ENCODE results near the gene MTRF1L. TPM values are rescaled to one million over a fixed set of nuclear protein-coding genes. Genes with fewer than 3 reads are reported as not detected.

MTRF1L gene
- total RNA-seq, 1 donor from 2014 or later, result 33.8 TPM

DNA sequence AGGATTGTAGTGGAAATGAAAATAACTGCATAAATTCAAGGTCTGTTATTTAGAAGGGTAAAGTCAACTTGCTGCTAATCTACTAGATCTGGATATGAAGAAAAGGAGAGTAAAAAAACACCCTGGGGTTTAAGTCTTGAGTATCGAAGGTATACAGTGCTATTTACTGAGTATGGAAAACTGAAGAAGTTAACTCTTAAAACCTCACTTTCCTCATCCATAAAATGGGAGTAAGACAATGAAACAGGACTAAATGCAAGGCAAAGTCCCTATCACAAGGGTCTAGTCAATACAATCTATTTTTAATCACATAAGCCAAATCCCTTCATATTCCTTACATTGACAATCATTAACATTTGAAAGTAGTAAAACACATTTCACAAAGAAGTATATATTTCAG, 21.9 kb downstream of the MTRF1L start:
- Histone ChIP-seq H3K27me3 (ENCODE audit: control insufficient read depth, insufficient read depth, low read length) (no peaks in the 10 kb centered on the region), H3K4me3 (ENCODE audit: low read depth, low read length) (peak overlapping the region; percentile 90), H3K36me3 (ENCODE audit: control insufficient read depth, insufficient read depth, low read length) (no peaks in the 10 kb centered on the region)
- TF ChIP-seq, protein P1, sequence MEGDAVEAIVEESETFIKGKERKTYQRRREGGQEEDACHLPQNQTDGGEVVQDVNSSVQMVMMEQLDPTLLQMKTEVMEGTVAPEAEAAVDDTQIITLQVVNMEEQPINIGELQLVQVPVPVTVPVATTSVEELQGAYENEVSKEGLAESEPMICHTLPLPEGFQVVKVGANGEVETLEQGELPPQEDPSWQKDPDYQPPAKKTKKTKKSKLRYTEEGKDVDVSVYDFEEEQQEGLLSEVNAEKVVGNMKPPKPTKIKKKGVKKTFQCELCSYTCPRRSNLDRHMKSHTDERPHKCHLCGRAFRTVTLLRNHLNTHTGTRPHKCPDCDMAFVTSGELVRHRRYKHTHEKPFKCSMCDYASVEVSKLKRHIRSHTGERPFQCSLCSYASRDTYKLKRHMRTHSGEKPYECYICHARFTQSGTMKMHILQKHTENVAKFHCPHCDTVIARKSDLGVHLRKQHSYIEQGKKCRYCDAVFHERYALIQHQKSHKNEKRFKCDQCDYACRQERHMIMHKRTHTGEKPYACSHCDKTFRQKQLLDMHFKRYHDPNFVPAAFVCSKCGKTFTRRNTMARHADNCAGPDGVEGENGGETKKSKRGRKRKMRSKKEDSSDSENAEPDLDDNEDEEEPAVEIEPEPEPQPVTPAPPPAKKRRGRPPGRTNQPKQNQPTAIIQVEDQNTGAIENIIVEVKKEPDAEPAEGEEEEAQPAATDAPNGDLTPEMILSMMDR (IDR thresholded peaks at IDR 0.05; ENCODE audit: insufficient read depth, low read length, poor library complexity, severe bottlenecking), result no peak
- DNase-seq (ENCODE audit: low read depth), result no peak

DNA sequence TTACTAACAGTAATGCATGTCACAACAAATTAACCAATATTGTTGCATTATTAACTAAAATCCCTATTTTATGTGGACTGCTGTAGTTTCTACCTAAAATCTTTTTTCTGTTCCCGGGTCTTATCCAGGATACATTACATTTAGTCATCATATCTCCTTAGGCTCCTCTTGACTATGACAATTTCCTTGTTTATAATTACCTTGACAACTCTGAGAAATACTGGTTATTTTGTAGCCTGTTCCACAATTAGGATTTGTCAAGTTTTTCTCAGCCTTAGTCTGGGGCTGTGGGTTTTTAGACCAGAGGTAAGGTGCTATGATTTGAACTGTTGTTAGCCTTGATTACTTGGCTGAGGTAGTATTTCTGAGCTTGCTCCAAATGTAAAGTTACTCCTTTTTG, 23.4 kb downstream of the MTRF1L start:
- Histone ChIP-seq H3K4me3 (ENCODE audit: low read depth, low read length) (no peak overlapping the region), H3K36me3 (ENCODE audit: control insufficient read depth, insufficient read depth, low read length) (no peaks in the 10 kb centered on the region), H3K27me3 (ENCODE audit: control insufficient read depth, insufficient read depth, low read length) (no peaks in the 10 kb centered on the region)
- TF ChIP-seq, protein P1 (IDR thresholded peaks at IDR 0.05; ENCODE audit: insufficient read depth, low read length, poor library complexity, severe bottlenecking), result no peak
- no peak for DNase-seq (ENCODE audit: low read depth)

DNA sequence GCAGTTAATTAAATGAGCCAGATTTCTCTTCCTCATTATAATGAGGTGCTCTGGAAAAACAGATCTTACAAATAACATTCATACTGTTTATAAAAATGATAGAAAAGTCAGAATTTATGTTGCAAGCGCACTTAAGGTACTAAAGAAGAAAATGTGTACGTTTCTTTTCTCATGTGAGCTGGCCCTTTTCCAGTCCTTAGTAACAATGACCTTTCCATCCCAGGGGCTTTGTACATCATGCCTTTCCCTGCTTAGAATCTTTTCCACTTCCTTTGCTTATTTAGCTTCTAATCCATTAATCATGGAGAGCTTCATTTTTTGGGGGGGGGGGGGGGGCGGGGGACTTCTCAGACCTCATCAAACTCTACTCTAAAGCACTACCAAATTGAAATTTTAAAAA, 24.5 kb downstream of the MTRF1L start:
- no peak overlapping the region for H3K4me3 ChIP-seq (ENCODE audit: low read depth, low read length)
- TF ChIP-seq, protein P1 (IDR thresholded peaks at IDR 0.05; ENCODE audit: insufficient read depth, low read length, poor library complexity, severe bottlenecking), result no peak
- H3K27me3 ChIP-seq (ENCODE audit: control insufficient read depth, insufficient read depth, low read length), result no peaks in the 10 kb centered on the region
- no peak for DNase-seq (ENCODE audit: low read depth)
- no peaks in the 10 kb centered on the region for H3K36me3 ChIP-seq (ENCODE audit: control insufficient read depth, insufficient read depth, low read length)

DNA sequence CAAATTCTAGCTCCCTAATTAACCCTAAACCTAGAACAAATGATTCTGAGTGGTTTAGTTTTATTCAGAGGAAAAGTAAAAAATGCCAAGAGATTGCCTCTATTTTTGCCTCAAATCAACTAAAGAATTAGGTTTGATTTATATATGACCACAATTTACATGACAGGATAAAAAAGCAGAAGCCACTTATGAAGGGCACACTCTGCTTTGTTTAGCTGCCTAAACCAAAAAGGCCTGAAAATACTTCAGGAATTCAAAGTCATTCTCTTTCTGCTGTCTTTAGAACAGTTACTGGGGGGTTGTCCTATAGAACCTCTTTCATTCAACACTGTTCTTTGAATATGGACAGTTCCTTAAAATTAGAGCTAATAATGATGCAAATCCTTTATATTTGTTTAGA, 25.0 kb downstream of the MTRF1L start:
- DNase-seq (ENCODE audit: low read depth), result no peak

GRCh38 chr6:152976749-152977148, 25.8 kb downstream of the MTRF1L start:
- DNase-seq (ENCODE audit: low read depth), result no peak
- TF ChIP-seq, protein P1 (IDR thresholded peaks at IDR 0.05; ENCODE audit: insufficient read depth, low read length, poor library complexity, severe bottlenecking), result no peak
- H3K27me3 ChIP-seq (ENCODE audit: control insufficient read depth, insufficient read depth, low read length), result no peaks in the 10 kb centered on the region
- no peak overlapping the region for H3K4me3 ChIP-seq (ENCODE audit: low read depth, low read length)
- H3K36me3 ChIP-seq (ENCODE audit: control insufficient read depth, insufficient read depth, low read length), result no peaks in the 10 kb centered on the region

More for the DNA sequence above, 25.0 kb downstream of the MTRF1L start:
- TF ChIP-seq, protein P1 (IDR thresholded peaks at IDR 0.05; ENCODE audit: insufficient read depth, low read length, poor library complexity, severe bottlenecking), result no peak
- no peaks in the 10 kb centered on the region for H3K27me3 ChIP-seq (ENCODE audit: control insufficient read depth, insufficient read depth, low read length)
- no peak overlapping the region for H3K4me3 ChIP-seq (ENCODE audit: low read depth, low read length)
- no peaks in the 10 kb centered on the region for H3K36me3 ChIP-seq (ENCODE audit: control insufficient read depth, insufficient read depth, low read length)

GRCh38 chr6:152975204-152975915, 27.1 kb downstream of the MTRF1L start:
- no peaks in the 10 kb centered on the region for H3K27me3 ChIP-seq (ENCODE audit: control insufficient read depth, insufficient read depth, low read length)
- no peak overlapping the region for H3K4me3 ChIP-seq (ENCODE audit: low read depth, low read length)
- DNase-seq (ENCODE audit: low read depth), result no peak
- no peaks in the 10 kb centered on the region for H3K36me3 ChIP-seq (ENCODE audit: control insufficient read depth, insufficient read depth, low read length)
- TF ChIP-seq, protein P1 (IDR thresholded peaks at IDR 0.05; ENCODE audit: insufficient read depth, low read length, poor library complexity, severe bottlenecking), result no peak

Measured in kidney epithelial cell (primary cell).